SK-N-SH treated with all-trans-retinoic acid at 6 μM for 48 hours (cell line): ENCODE measurements around the gene SERP2.

Experiments used
- ISL1 ChIP-seq: fragments of 250-450 bp; sonication (Bioruptor Pico); IDR thresholded peaks from 2 replicates; pipeline ENCODE4 v2.1.2; 2022; ENCODE audit warnings: mild to moderate bottlenecking, moderate library complexity
- SNAI2 ChIP-seq: fragments of 250-450 bp; sonication (Bioruptor Pico); IDR thresholded peaks from 2 replicates; pipeline ENCODE4 v1.5.0; 2020; ENCODE audit warnings: mild to moderate bottlenecking, moderate library complexity
- ZFP3 ChIP-seq: fragments of 250-450 bp; sonication (Bioruptor Pico); IDR thresholded peaks from 2 replicates; pipeline ENCODE4 v1.5.0; 2020; ENCODE audit warnings: mild to moderate bottlenecking, moderate library complexity
- ZFP30 ChIP-seq: fragments of 450-650 bp; formaldehyde crosslinking; IDR thresholded peaks from 2 replicates; pipeline ENCODE4 v1.5.0; 2022; ENCODE audit warnings: mild to moderate bottlenecking, moderate library complexity
- ZNF70 ChIP-seq: fragments of 450-650 bp; formaldehyde crosslinking; IDR thresholded peaks from 2 replicates; pipeline ENCODE4 v1.5.0; 2020; ENCODE audit warnings: mild to moderate bottlenecking, moderate library complexity
- ZNF8 ChIP-seq: fragments of 450-650 bp; formaldehyde crosslinking; IDR thresholded peaks from 2 replicates; pipeline ENCODE4 v1.5.0; 2020; ENCODE audit warnings: mild to moderate bottlenecking, moderate library complexity
- TF ChIP-seq, protein P1 (sequence below): fragments of 250-450 bp; sonication (Bioruptor Pico); IDR thresholded peaks from 2 replicates; pipeline ENCODE4 v1.5.1; 2020; ENCODE audit warnings: low read depth, mild to moderate bottlenecking, moderate library complexity

DNA sequence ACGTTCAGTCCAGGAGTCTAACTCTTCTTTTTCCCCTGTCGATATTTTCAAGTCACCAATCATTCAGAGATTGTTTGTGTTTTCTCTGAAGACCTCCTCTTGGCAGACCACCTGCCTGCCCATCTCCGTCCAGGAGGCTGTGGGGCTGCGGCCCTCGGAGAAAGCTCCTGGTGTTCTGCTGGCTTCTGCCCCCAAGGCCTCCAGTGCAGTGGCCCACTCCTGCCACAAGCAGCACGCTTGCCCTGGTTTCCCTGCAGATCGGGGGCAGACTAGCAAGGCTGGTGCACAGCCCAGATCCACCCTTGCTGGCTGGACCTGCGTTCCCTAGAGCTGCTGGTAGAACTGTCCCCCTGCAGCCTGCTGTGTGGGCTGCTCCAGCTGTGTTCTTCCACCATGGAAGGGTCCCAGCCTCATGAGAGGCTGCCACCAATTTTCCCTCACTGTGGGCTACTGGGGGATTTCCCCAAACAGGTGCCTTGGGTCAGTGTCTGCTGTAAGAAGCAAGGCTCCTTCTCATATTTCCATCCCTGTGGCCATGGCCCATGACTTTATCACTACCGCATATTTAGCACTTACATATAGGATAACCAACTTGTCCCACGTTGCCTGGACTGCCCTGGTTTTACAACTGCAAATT, 43.6 kb upstream of the SERP2 start:
- TF ChIP-seq ZNF70 (CRISPR knock-in tag) = no peak
- TF ChIP-seq, protein P1, sequence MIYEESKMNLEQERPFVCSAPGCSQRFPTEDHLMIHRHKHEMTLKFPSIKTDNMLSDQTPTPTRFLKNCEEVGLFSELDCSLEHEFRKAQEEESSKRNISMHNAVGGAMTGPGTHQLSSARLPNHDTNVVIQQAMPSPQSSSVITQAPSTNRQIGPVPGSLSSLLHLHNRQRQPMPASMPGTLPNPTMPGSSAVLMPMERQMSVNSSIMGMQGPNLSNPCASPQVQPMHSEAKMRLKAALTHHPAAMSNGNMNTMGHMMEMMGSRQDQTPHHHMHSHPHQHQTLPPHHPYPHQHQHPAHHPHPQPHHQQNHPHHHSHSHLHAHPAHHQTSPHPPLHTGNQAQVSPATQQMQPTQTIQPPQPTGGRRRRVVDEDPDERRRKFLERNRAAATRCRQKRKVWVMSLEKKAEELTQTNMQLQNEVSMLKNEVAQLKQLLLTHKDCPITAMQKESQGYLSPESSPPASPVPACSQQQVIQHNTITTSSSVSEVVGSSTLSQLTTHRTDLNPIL = no peak
- no peak for TF ChIP-seq ZNF8 (CRISPR knock-in tag)
- TF ChIP-seq SNAI2 (CRISPR knock-in tag) = no peak
- TF ChIP-seq ISL1 (CRISPR knock-in tag) = no peak
- no peak for TF ChIP-seq ZFP30 (CRISPR knock-in tag)
- no peak for TF ChIP-seq ZFP3 (CRISPR knock-in tag)
